Posterior vena cava (tissue), 2 donors: ENCODE results near the gene TPM2. TPM values are rescaled to one million over a fixed set of nuclear protein-coding genes. Genes with fewer than 3 reads are reported as not detected.
"Not testable (repeated sequence)": the region's sequence is repeated elsewhere in the genome, so short reads cannot be mapped to it uniquely, and the experiment has no call there.

Experiments
- DNase-seq: peaks from one replicate; pipeline ENCODE4 v3.0.0-alpha.2; 2020; ENCODE audit warnings: low spot score
- intact Hi-C, 2 donors: fragments of 100-400 bp; cut with DNase I; formaldehyde crosslinking; loops; one replicate each; pipeline versions ENCODE4 v1.14.1 to v1.14.2; 2022 to 2023
- microRNA-seq, 2 donors: library from miRNA; unstranded; fragments of <30 nt; microRNA quantifications; one replicate each; pipeline ENCODE4 v1.2.0, GENCODE V29; 2020 to 2021; ENCODE audit warnings: borderline microRNAs expressed in 2 of 2
- total RNA-seq, 2 donors: library from RNA; stranded (reverse); fragmentation: NEBNext Ultra II Directional; extraction: Animal tissue kit (Norgen Biotek cat#: 25700); gene quantifications; one replicate each; pipeline ENCODE4 v1.2.1, GENCODE V29; 2021
- donor health status: DM: yes; HTN: yes; CAD: no.
- donor health status: DM: yes; HTN: yes; CAD: no.

Gene TPM2
- total RNA-seq, 2 donors from 2014 or later = 2,096 to 3,529 TPM

- intact Hi-C loops = loop anchor here in 1 of 2 donors (5.0 kb wide), 1 partner anchor 34 kb away; no protein-coding TSS in a partner anchor
Measured at GRCh38 chr9:35646533-35647265, 43.0 kb downstream of the TPM2 start.

GRCh38 chr9:35646153-35646532 lies 43.6 kb downstream of the TPM2 start:
- intact Hi-C loops = loop anchor here in 1 of 2 donors (5.0 kb wide), 1 partner anchor 34 kb away; no protein-coding TSS in a partner anchor
- no peak for DNase-seq

More at GRCh38 chr9:35646533-35647265, 43.0 kb downstream of the TPM2 start:
- DNase-seq = peak; percentile 98

GRCh38 chr9:35645736-35646135 lies 44.0 kb downstream of the TPM2 start:
- intact Hi-C loops = loop anchor here in 1 of 2 donors (5.0 kb wide), 1 partner anchor 33 kb away; no protein-coding TSS in a partner anchor
- not testable (repeated sequence) for DNase-seq

- intact Hi-C loops = no loop called here
- no peak for DNase-seq
Measured at GRCh38 chr9:35643046-35643445, 46.7 kb downstream of the TPM2 start.

- intact Hi-C loops, DNase-seq: not testable (repeated sequence)
Measured at GRCh38 chr9:35641478-35641877, 48.2 kb downstream of the TPM2 start.

- DNase-seq, intact Hi-C loops: not testable (repeated sequence)
Measured at GRCh38 chr9:35640431-35640830, 49.3 kb downstream of the TPM2 start.

GRCh38 chr9:35639631-35640030 lies 50.1 kb downstream of the TPM2 start:
- no peak for DNase-seq
- intact Hi-C loops = no loop called here

GRCh38 chr9:35639225-35639624 lies 50.5 kb downstream of the TPM2 start:
- intact Hi-C loops, DNase-seq: not testable (repeated sequence)

GRCh38 chr9:35638751-35639150 lies 51.0 kb downstream of the TPM2 start:
- intact Hi-C loops, DNase-seq: not testable (repeated sequence)

- DNase-seq, intact Hi-C loops: not testable (repeated sequence)
Measured at GRCh38 chr9:35637427-35637955, 52.2 kb downstream of the TPM2 start.

- DNase-seq, intact Hi-C loops: not testable (repeated sequence)
Measured at GRCh38 chr9:35636877-35637246, 52.9 kb downstream of the TPM2 start.

- DNase-seq = no peak
- intact Hi-C loops = no loop called here
Measured at GRCh38 chr9:35636135-35636876, 53.4 kb downstream of the TPM2 start.

- intact Hi-C loops = no loop called here
- no peak for DNase-seq
Measured at GRCh38 chr9:35635730-35636129, 54.0 kb downstream of the TPM2 start.

Small RNA genes within 50 kb of the gene (microRNA-seq; reads per million reads assigned to microRNA genes)
- gene MIR6852 (0.26 to 0.32 reads per million in 2 donors), gene MIR6853 (0.26 to 0.32 reads per million in 2 donors)

Other genes with a start within 250 kb of the TPM2 start
- 10 to 100 TPM; 53.5 to 64.2 TPM for gene RUSC2, start 199.8 kb downstream of the TPM2 start, total RNA-seq
- 10 to 100 TPM; 50.8 to 61.1 TPM for gene TESK1, start 84.7 kb downstream of the TPM2 start, total RNA-seq
- 1 to 10 TPM; 2.8 to 4.2 TPM for gene CD72, start 71.5 kb downstream of the TPM2 start, total RNA-seq
- under 1 TPM; 0.24 to 0.56 TPM for gene SIT1, start 39.0 kb downstream of the TPM2 start, total RNA-seq
- gene RMRP, start 31.9 kb downstream of the TPM2 start, total RNA-seq = over 10,000 TPM; 18,238 to 21,166 TPM
- 10 to 100 TPM; 54.6 to 60.3 TPM for gene CCDC107, start 31.6 kb downstream of the TPM2 start, total RNA-seq
- under 1 TPM; 0.29 to 0.46 TPM for gene ARHGEF39, start 24.7 kb downstream of the TPM2 start, total RNA-seq
- gene CA9, start 16.0 kb downstream of the TPM2 start, total RNA-seq = 1 to 10 TPM in 1 of 2 donors, not detected in 1; 1.2 TPM
- 100 to 1,000 TPM; 816 to 836 TPM for gene TLN1, start 42.3 kb upstream of the TPM2 start, total RNA-seq
- 10 to 100 TPM; 41.7 to 53.0 TPM for gene CREB3, start 42.7 kb upstream of the TPM2 start, total RNA-seq
- gene GBA2, start 59.3 kb upstream of the TPM2 start, total RNA-seq = 10 to 100 TPM; 50.1 to 57.7 TPM
- gene RGP1, start 59.4 kb upstream of the TPM2 start, total RNA-seq = 10 to 100 TPM; 27.8 to 29.5 TPM
- 1 to 10 TPM in 1 of 2 donors, not detected in 1; 1.7 TPM for gene MSMP, start 64.4 kb upstream of the TPM2 start, total RNA-seq
- 10 to 100 TPM; 27.4 to 47.1 TPM for gene NPR2, start 101.7 kb upstream of the TPM2 start, total RNA-seq
- 1 to 10 TPM in 1 of 2 donors, under 1 TPM in 1; 0.76 to 3.1 TPM for gene SPAG8, start 122.3 kb upstream of the TPM2 start, total RNA-seq
- 10 to 100 TPM; 20.0 to 26.8 TPM for gene HINT2, start 125.1 kb upstream of the TPM2 start, total RNA-seq
- gene FAM221B, start 138.8 kb upstream of the TPM2 start, total RNA-seq = not detected
- 10 to 100 TPM; 16.1 to 18.5 TPM for gene TMEM8B, start 139.3 kb upstream of the TPM2 start, total RNA-seq
- gene OR13J1, start 180.5 kb upstream of the TPM2 start, total RNA-seq = not detected
- gene HRCT1, start 216.3 kb upstream of the TPM2 start, total RNA-seq = 10 to 100 TPM in 1 of 2 donors, 1 to 10 TPM in 1; 4.8 to 20.1 TPM
- gene SPAAR, start 219.6 kb upstream of the TPM2 start, total RNA-seq = 1 to 10 TPM; 2.5 to 4.0 TPM